Liver (tissue), 3 donors: Measurements from ENCODE around the gene CAPN10.

ENCODE experiments used
- CTCF ChIP-seq: fragments of 150-350 bp; IDR thresholded peaks from 2 replicates; pipeline ENCODE4 v1.5.1; 2017; ENCODE audit warnings: improper control_type of control experiment, low read depth, low read length; ENCODE audit not compliant: missing input control
- GABPA ChIP-seq, 2 donors: IDR thresholded peaks in 1 of 2; conservative IDR thresholded peaks in 1 of 2; 2 replicates each; pipeline ENCODE4 v1.6.1; 2016; ENCODE audit warnings: antibody characterized with exemption in 2 of 2, mild to moderate bottlenecking in 1 of 2, moderate library complexity in 1 of 2
- JUND ChIP-seq, 2 donors: IDR thresholded peaks; 2 replicates each; pipeline ENCODE4 v1.6.1; 2016; ENCODE audit warnings: antibody characterized with exemption in 2 of 2
- REST ChIP-seq: IDR thresholded peaks from 2 replicates; pipeline ENCODE4 v1.6.1; 2016; ENCODE audit warnings: antibody characterized with exemption, mild to moderate bottlenecking
- SP1 ChIP-seq: IDR thresholded peaks from 2 replicates; pipeline ENCODE4 v1.6.1; 2018; ENCODE audit warnings: antibody characterized with exemption, mild to moderate bottlenecking
- YY1 ChIP-seq: IDR thresholded peaks from 2 replicates; pipeline ENCODE4 v1.6.1; 2016; ENCODE audit warnings: antibody characterized with exemption, mild to moderate bottlenecking
- donor health status: healthy.
- donor health status: healthy.

DNA sequence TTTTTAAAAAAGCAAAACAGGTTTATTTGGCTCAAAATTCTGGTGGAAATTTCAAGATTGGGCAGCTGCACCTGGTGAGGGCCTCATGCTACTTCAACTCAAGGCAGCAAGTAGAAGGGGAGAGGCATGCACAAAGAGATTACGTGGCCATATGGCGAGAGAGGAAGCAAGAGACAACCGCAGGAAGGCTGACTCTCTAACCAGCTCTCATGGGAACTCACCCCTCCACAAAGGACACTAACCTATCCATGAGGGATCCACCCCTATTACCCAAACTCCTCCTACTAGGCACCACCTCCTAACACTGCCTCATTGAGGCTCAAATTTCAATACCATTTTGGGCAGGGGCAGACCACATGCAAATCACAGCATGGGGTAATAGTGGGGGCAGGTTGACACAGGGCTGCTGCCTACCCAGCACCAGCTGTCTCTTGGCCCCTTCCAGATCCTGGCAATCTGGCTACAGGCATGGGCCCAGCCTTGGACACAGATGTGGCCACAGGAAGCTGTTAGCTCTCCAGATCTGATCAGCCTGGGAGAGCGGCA, 2.0 kb upstream of the CAPN10 start:
- TF ChIP-seq SP1 (no peak), CTCF (no peak), REST (no peak), YY1 (no peak), JUND (IDR thresholded peaks at IDR 0.05) (no peak), GABPA (IDR thresholded peaks at IDR 0.05 in 1 of 2, conservative IDR thresholded peaks at IDR 0.05 in 1 of 2) (no peak)
